Retinal pigment epithelial cell (primary cell): ENCODE results near the gene MYO18A.

Experiments
- DNase-seq: peaks from one replicate; pipeline ENCODE4 v3.0.0-alpha.2; 2010; ENCODE audit warnings: low read depth
- H3K4me3 ChIP-seq: 2 replicates; pipeline ENCODE4 v1.5.1; 2011; ENCODE audit warnings: mild to moderate bottlenecking, low read length, control low read depth, moderate library complexity
- CTCF ChIP-seq: conservative IDR thresholded peaks from 2 replicates; pipeline ENCODE4 v1.5.1; 2011; ENCODE audit warnings: low read depth, low read length, control low read depth, inconsistent platforms

MYO18A gene

GRCh38 chr17:29138184-29138955 lies 41.8 kb downstream of the MYO18A start:
- H3K4me3 ChIP-seq, result no peak overlapping the region
- TF ChIP-seq CTCF, result no peak
- no peak for DNase-seq

- H3K4me3 ChIP-seq, result no peak overlapping the region
- TF ChIP-seq CTCF, result no peak
- DNase-seq, result no peak
Observed at GRCh38 chr17:29136998-29137730, 43.0 kb downstream of the MYO18A start.

GRCh38 chr17:29135464-29135863 lies 44.7 kb downstream of the MYO18A start:
- no peak for DNase-seq
- H3K4me3 ChIP-seq, result no peak overlapping the region
- TF ChIP-seq CTCF, result no peak

DNA sequence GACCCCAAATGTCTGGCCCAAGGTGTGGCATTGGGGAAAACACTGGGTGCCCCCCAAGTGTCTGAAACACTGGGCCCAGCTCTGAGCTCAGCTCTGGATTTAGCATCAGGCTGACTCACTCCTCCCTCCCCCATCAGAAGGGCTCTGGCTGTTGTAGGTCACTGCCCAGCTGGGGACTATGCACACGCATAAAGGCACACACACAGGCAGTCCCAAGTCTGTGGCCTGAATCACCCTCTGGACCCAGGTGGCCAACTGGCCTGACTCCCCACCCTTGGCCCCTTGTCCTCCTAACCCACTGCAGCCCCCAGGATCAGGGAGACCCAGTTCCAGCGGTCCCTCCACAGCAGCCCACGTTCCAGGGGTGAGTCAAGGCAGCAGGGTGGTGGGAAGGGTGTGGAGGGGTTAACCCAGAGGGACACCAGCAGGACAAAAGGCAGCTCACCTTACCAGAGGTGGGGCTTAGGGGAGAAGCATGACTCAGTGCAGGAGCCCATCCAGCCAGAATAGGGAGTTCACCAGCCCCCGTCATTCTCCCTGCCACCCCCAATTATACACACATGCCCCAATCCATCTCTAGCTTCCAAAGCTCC lies 47.0 kb downstream of the MYO18A start:
- DNase-seq, result no peak
- TF ChIP-seq CTCF, result no peak
- no peak overlapping the region for H3K4me3 ChIP-seq

DNA sequence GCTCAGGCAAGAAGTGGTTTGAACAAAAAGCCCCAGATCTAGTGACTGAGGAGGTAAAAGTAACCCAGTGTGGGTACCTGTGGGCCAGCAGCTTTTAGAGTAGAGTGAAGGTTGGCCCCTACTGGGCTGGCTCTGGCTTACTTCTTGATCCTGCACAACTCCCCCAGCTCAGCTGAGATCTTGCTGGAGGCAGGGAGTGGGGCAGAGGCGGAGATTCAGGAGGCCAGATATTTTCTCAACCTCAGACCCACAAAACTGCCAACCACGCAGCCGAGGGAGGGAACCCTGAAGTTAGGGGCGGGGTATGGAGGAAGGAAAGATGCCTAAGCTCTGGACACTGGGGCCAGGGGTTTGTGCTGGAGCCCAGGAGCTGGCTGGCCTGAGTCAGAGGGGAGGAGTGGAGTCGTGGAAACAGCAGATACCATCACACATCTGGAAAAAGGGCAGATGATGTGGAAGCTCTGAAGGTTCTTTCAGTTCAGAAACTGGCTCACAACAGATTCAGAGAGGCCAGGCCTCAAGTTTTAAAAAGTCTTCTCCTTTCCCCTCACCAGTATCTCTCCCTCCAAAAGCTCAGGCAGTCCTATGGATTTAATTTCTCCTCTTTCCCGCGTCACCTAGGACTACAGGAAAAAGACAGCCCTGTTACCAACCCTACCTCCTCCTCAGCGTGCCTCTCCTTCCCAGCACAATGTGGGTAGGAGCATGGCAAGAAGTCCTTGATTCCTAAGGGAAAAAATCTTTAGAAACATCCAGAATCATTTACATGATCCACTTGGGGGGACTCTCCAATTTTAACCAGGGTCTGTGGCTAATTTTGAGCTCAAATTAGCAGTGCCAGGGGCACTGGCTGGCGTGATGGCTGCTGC lies 48.1 kb downstream of the MYO18A start:
- no peak for TF ChIP-seq CTCF
- no peak overlapping the region for H3K4me3 ChIP-seq
- no peak for DNase-seq

DNA sequence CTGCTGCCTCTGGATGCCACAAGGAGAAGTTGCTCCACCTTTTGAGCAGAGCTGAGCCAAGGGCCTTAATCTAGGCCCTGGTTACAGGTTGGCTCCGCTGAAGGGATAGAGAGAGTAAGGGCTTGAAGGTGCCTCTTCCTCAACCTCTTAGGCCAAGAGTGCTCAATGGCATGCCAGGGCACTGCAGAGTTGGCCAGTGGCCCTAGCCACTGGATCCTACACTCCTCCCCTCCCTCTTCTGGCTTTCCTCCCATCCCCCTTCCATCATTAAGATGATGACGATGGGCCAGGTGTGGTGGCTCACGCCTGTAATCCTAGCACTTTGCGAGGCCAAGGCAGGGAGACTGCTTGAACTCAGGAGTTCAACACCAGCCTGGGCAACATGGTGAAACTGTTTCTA lies 50.5 kb downstream of the MYO18A start:
- no peak for TF ChIP-seq CTCF
- no peak for DNase-seq
- H3K4me3 ChIP-seq, result no peak overlapping the region
